Upper lobe of left lung (tissue), 6 donors: ENCODE results near the gene MANEAL. TPM values are rescaled to one million over a fixed set of nuclear protein-coding genes. Genes with fewer than 3 reads are reported as not detected.
A peak's percentile ranks its signal among the peaks of the same experiment; 100 is the strongest.

ENCODE experiments used
- ATAC-seq, 2 donors: fragments of 200-7000 bp; cut with Tn5 transposase; one replicate each; pipeline ENCODE4 v1.9.1; 2022; ENCODE audit warnings: mild to moderate bottlenecking in 2 of 2, moderate library complexity in 2 of 2; ENCODE audit not compliant: low FRiP score in 2 of 2
- DNase-seq, 2 donors: peaks; one replicate each; pipeline ENCODE4 v3.0.0-alpha.2; 2019 to 2020
- H3K27ac ChIP-seq, 4 donors: fragments of 200-600 bp; sonication (generic); one replicate each; pipeline ENCODE4 v1.5.1; 2016 to 2019
- H3K27me3 ChIP-seq, 4 donors: fragments of 200-600 bp; sonication (generic); one replicate each; pipeline ENCODE4 v1.5.1; 2017 to 2019
- H3K36me3 ChIP-seq, 4 donors: fragments of 200-600 bp; sonication (generic); one replicate each; pipeline ENCODE4 v1.5.1; 2016 to 2019
- H3K4me1 ChIP-seq, 4 donors: fragments of 200-600 bp; sonication (generic); one replicate each; pipeline ENCODE4 v1.5.1; 2018 to 2019
- H3K4me3 ChIP-seq, 4 donors: fragments of 200-600 bp; sonication (generic); one replicate each; pipeline ENCODE4 v1.5.1; 2017 to 2019; ENCODE audit warnings: mild to moderate bottlenecking in 2 of 4, moderate library complexity in 1 of 4
- H3K9me3 ChIP-seq, 4 donors: fragments of 200-600 bp; sonication (generic); one replicate each; pipeline ENCODE4 v1.5.1; 2018 to 2019
- CTCF ChIP-seq, 6 experiments: fragments of 450-650 bp in 4 of 6; fragments of 200-600 bp in 2 of 6; sonication (generic) in 2 of 6; IDR thresholded peaks; one replicate each; pipeline ENCODE4 v1.5.1; 2016 to 2019; ENCODE audit warnings: antibody characterized with exemption in 6 of 6
- EP300 ChIP-seq, 4 donors: sonication (generic); formaldehyde crosslinking; IDR thresholded peaks; one replicate each; pipeline ENCODE4 v1.5.1; 2017; ENCODE audit warnings: antibody characterized with exemption in 4 of 4, control low read depth in 2 of 4
- POLR2A ChIP-seq, 4 donors: fragments of 450-650 bp; IDR thresholded peaks; one replicate each; pipeline ENCODE4 v1.5.1; 2016 to 2017; ENCODE audit warnings: antibody characterized with exemption in 4 of 4, mild to moderate bottlenecking in 2 of 4
- POLR2AphosphoS5 ChIP-seq, 2 donors: sonication (generic); formaldehyde crosslinking; IDR thresholded peaks; one replicate each; pipeline ENCODE4 v1.5.1; 2017; ENCODE audit warnings: antibody characterized with exemption in 2 of 2
- WGBS, 2 donors: methylation state at CpG; one replicate each; pipeline ENCODE4 v1.1.5; 2017 to 2018; 5-methylcytosine and 5-hydroxymethylcytosine counted together
- total RNA-seq, 6 donors: library from RNA; depleted of rRNA in 4 of 6; stranded (reverse); fragments of >200 nt in 4 of 6; gene quantifications; one replicate each; pipeline versions ENCODE4 v1.1.0 to v1.2.1, GENCODE V29; 2016 to 2021
- donor health status: DM: no; HTN: no; CAD: no; lungs with moderate emphysema.
- donor health status: DM: no; HTN: yes; CAD: no; lungs with severe emphysema.

Gene MANEAL
- total RNA-seq, 6 donors from 2014 or later: 2.8 to 8.1 (median 5.2) TPM

- peaks cover 13 to 20% (median 15%) of the 10 kb centered on the region in 4 donors for H3K4me1 ChIP-seq
- ATAC-seq (no peak), DNase-seq (no peak)
- TF ChIP-seq CTCF (IDR thresholded peaks at IDR 0.05) (no peak), POLR2A (IDR thresholded peaks at IDR 0.05) (no peak), POLR2AphosphoS5 (IDR thresholded peaks at IDR 0.05) (no peak)
- no peaks in the 10 kb centered on the region for H3K27me3 ChIP-seq
- H3K4me3 ChIP-seq: no peak overlapping the region
- no peaks in the 10 kb centered on the region for H3K9me3 ChIP-seq
- H3K27ac ChIP-seq: no peak overlapping the region
- peaks cover 10 to 45% (median 33%) of the 10 kb centered on the region in 4 donors for H3K36me3 ChIP-seq
- 86 to 93% methylated on average over 3 of the region's 3 CpGs for WGBS, 2 donors
Observed at GRCh38 chr1:37841652-37842051, 48.0 kb downstream of the MANEAL start.

GRCh38 chr1:37844536-37844935, 50.9 kb downstream of the MANEAL start:
- ATAC-seq: no peak
- no peaks in the 10 kb centered on the region for H3K9me3 ChIP-seq
- H3K4me3 ChIP-seq: no peak overlapping the region
- no peak for DNase-seq
- no peaks in the 10 kb centered on the region for H3K27me3 ChIP-seq
- H3K27ac ChIP-seq: no peak overlapping the region
- H3K36me3 ChIP-seq: peaks cover 0 to 23% (median 10%) of the 10 kb centered on the region in 4 donors
- TF ChIP-seq EP300 (IDR thresholded peaks at IDR 0.05) (no peak), POLR2AphosphoS5 (IDR thresholded peaks at IDR 0.05) (no peak), POLR2A (IDR thresholded peaks at IDR 0.05) (no peak), CTCF (IDR thresholded peaks at IDR 0.05) (no peak)
- peaks cover 18 to 32% (median 28%) of the 10 kb centered on the region in 4 donors for H3K4me1 ChIP-seq

GRCh38 chr1:37845049-37845646, 51.5 kb downstream of the MANEAL start:
- H3K36me3 ChIP-seq: peaks cover 0 to 17% (median 5%) of the 10 kb centered on the region in 4 donors
- DNase-seq (no peak), ATAC-seq (no peak)
- 90 to 92% methylated on average over 5 of the region's 5 CpGs for WGBS, 2 donors
- H3K4me3 ChIP-seq: no peak overlapping the region
- TF ChIP-seq EP300 (IDR thresholded peaks at IDR 0.05) (no peak), CTCF (IDR thresholded peaks at IDR 0.05) (no peak), POLR2A (IDR thresholded peaks at IDR 0.05) (no peak), POLR2AphosphoS5 (IDR thresholded peaks at IDR 0.05) (no peak)
- peak overlapping the region in 1 of 4 donors; percentile 74 for H3K27ac ChIP-seq
- H3K27me3 ChIP-seq: no peaks in the 10 kb centered on the region
- peaks cover 18 to 36% (median 29%) of the 10 kb centered on the region in 4 donors for H3K4me1 ChIP-seq
- no peaks in the 10 kb centered on the region for H3K9me3 ChIP-seq

- no peak for DNase-seq
- no peaks in the 10 kb centered on the region for H3K9me3 ChIP-seq
- peak overlapping the region in 1 of 4 donors; percentile 74 for H3K27ac ChIP-seq
- WGBS, 2 donors: 50 to 53% methylated on average over 3 of the region's 3 CpGs
- H3K4me3 ChIP-seq: no peak overlapping the region
- peaks cover 0 to 15% (median 3%) of the 10 kb centered on the region in 4 donors for H3K36me3 ChIP-seq
- H3K4me1 ChIP-seq: peaks cover 25 to 41% (median 34%) of the 10 kb centered on the region in 4 donors
- peak in 1 of 2 donors; percentile 12 for ATAC-seq
- TF ChIP-seq EP300 (IDR thresholded peaks at IDR 0.05) (no peak), POLR2A (IDR thresholded peaks at IDR 0.05) (no peak), POLR2AphosphoS5 (IDR thresholded peaks at IDR 0.05) (no peak), CTCF (IDR thresholded peaks at IDR 0.05) (no peak)
- H3K27me3 ChIP-seq: no peaks in the 10 kb centered on the region
Observed at GRCh38 chr1:37845786-37846185, 52.1 kb downstream of the MANEAL start.
